Measurements from ENCODE around the gene SMYD4. TPM values are rescaled to one million over a fixed set of nuclear protein-coding genes. Genes with fewer than 3 reads are reported as not detected.

The SMYD4 gene
- total and polyA plus RNA-seq, 2 donors (not counting 1 experiment from before 2014, with no cell fraction given): 11.9 to 37.5 TPM

GRCh38 chr17:1793447-1793806 lies 36.3 kb downstream of the SMYD4 start:
- no peaks in the 10 kb centered on the region for H3K4me1 ChIP-seq (ENCODE audit: control insufficient read depth in 2 of 2, insufficient read depth in 2 of 2, low read length in 2 of 2)
- ChIA-PET CTCF (interaction anchor here (0.6 to 1.4 kb wide), 3 partner anchors 72 to 217 kb away, joined by 3 read pairs; no protein-coding TSS in a partner anchor), POLR2A (interaction anchor here (0.6 kb wide), 1 partner anchor 12 kb away, joined by 3 read pairs; no protein-coding TSS in a partner anchor)
- no peaks in the 10 kb centered on the region for H3K27me3 ChIP-seq (replicated peaks in 1 of 4; ENCODE audit: control extremely low read depth in 1 of 4, control insufficient read depth in 3 of 4, insufficient read depth in 4 of 4, low read length in 3 of 4)
- Mint-ChIP-seq H3K9me3 (ENCODE audit: insufficient read depth) (no peaks in the 10 kb centered on the region), H3K27me3 (no peaks in the 10 kb centered on the region), H3K4me3 (no peak overlapping the region), H3K27ac (no peak overlapping the region), H3K4me1 (peaks cover 4% of the 10 kb centered on the region)
- no peaks in the 10 kb centered on the region for H3K36me3 ChIP-seq (replicated peaks in 1 of 2; ENCODE audit: control extremely low read depth in 1 of 2, control insufficient read depth in 1 of 2, extremely low read depth in 1 of 2, insufficient read depth in 2 of 2, low read length in 1 of 2)
- H3K9ac ChIP-seq (ENCODE audit: low read length): no peak overlapping the region
- no CpG with 5 or more reads among the region's 1 CpG for WGBS (ENCODE audit: insufficient coverage)
- TF ChIP-seq CTCF (IDR thresholded peaks at IDR 0.05) (no peak), EZH2 (IDR thresholded peaks at IDR 0.05; ENCODE audit: borderline replicate concordance, insufficient read depth, low read depth, low read length, poor library complexity, severe bottlenecking) (no peak)
- ATAC-seq (ENCODE audit: low read depth) (no peak), DNase-seq (no peak)
- no peaks in the 10 kb centered on the region for H4K20me1 ChIP-seq (ENCODE audit: control insufficient read depth, insufficient read depth, low read length, poor library complexity, severe bottlenecking)
- H3K4me3 ChIP-seq (ENCODE audit: control extremely low read depth in 1 of 5, extremely low read depth in 1 of 5, insufficient read depth in 1 of 5, low read depth in 2 of 5, low read length in 4 of 5): no peak overlapping the region
- no peaks in the 10 kb centered on the region for H3K9me3 ChIP-seq (ENCODE audit: control extremely low read depth in 1 of 3, control insufficient read depth in 2 of 3, insufficient read depth in 1 of 3, low read length in 2 of 3)
- H2AFZ ChIP-seq (ENCODE audit: insufficient read depth, low read depth, low read length, poor library complexity, severe bottlenecking): no peak overlapping the region
- peaks cover 9% of the 10 kb centered on the region for H3K79me2 ChIP-seq (ENCODE audit: control insufficient read depth, insufficient read depth, low read length)
- intact Hi-C loops (cut with micrococcal nuclease): no loop called here
- H3K4me2 ChIP-seq (replicated peaks; ENCODE audit: low read depth, low read length, poor library complexity, severe bottlenecking): no peak overlapping the region
- no peak overlapping the region for H3K27ac ChIP-seq (ENCODE audit: low read length in 2 of 2)

- no peaks in the 10 kb centered on the region for H4K20me1 ChIP-seq (ENCODE audit: control insufficient read depth, insufficient read depth, low read length, poor library complexity, severe bottlenecking)
- H3K9ac ChIP-seq (ENCODE audit: low read length): no peak overlapping the region
- no peak overlapping the region for H3K27ac ChIP-seq (ENCODE audit: low read length in 2 of 2)
- TF ChIP-seq CTCF (IDR thresholded peaks at IDR 0.05): no peak
- TF ChIP-seq EZH2 (IDR thresholded peaks at IDR 0.05; ENCODE audit: borderline replicate concordance, insufficient read depth, low read depth, low read length, poor library complexity, severe bottlenecking): no peak
- no peak overlapping the region for H3K4me2 ChIP-seq (replicated peaks; ENCODE audit: low read depth, low read length, poor library complexity, severe bottlenecking)
- Mint-ChIP-seq H3K27me3 (no peaks in the 10 kb centered on the region), H3K27ac (no peak overlapping the region), H3K4me3 (no peak overlapping the region), H3K9me3 (ENCODE audit: insufficient read depth) (no peaks in the 10 kb centered on the region), H3K4me1 (peaks cover 4% of the 10 kb centered on the region)
- no peak overlapping the region for H2AFZ ChIP-seq (ENCODE audit: insufficient read depth, low read depth, low read length, poor library complexity, severe bottlenecking)
- ChIA-PET CTCF (interaction anchor here (1.4 kb wide), 1 partner anchor 72 kb away, joined by 3 read pairs; no protein-coding TSS in a partner anchor), POLR2A (interaction anchor here (0.6 kb wide), 1 partner anchor 12 kb away, joined by 3 read pairs; no protein-coding TSS in a partner anchor)
- no peak for DNase-seq
- 100% methylated on average over 16 of the region's 23 CpGs for WGBS (ENCODE audit: insufficient coverage)
- H3K4me1 ChIP-seq (ENCODE audit: control insufficient read depth in 2 of 2, insufficient read depth in 2 of 2, low read length in 2 of 2): no peaks in the 10 kb centered on the region
- H3K9me3 ChIP-seq (ENCODE audit: control extremely low read depth in 1 of 3, control insufficient read depth in 2 of 3, insufficient read depth in 1 of 3, low read length in 2 of 3): no peaks in the 10 kb centered on the region
- no peaks in the 10 kb centered on the region for H3K36me3 ChIP-seq (replicated peaks in 1 of 2; ENCODE audit: control extremely low read depth in 1 of 2, control insufficient read depth in 1 of 2, extremely low read depth in 1 of 2, insufficient read depth in 2 of 2, low read length in 1 of 2)
- H3K4me3 ChIP-seq (ENCODE audit: control extremely low read depth in 1 of 5, extremely low read depth in 1 of 5, insufficient read depth in 1 of 5, low read depth in 2 of 5, low read length in 4 of 5): no peak overlapping the region
- intact Hi-C loops (cut with micrococcal nuclease): no loop called here
- H3K79me2 ChIP-seq (ENCODE audit: control insufficient read depth, insufficient read depth, low read length): peaks cover 6% of the 10 kb centered on the region
- ATAC-seq (ENCODE audit: low read depth): no peak
- H3K27me3 ChIP-seq (replicated peaks in 1 of 4; ENCODE audit: control extremely low read depth in 1 of 4, control insufficient read depth in 3 of 4, insufficient read depth in 4 of 4, low read length in 3 of 4): no peaks in the 10 kb centered on the region
Observed at GRCh38 chr17:1792495-1793446, 36.9 kb downstream of the SMYD4 start.

All from B cell (primary cell).